ENCODE measurements around the gene DHX40. TPM values are rescaled to one million over a fixed set of nuclear protein-coding genes. Genes with fewer than 3 reads are reported as not detected.
"Not testable (repeated sequence)": the region's sequence is repeated elsewhere in the genome, so short reads cannot be mapped to it uniquely, and the experiment has no call there.

Gene DHX40
- total RNA-seq, 1 donor from 2014 or later = 21.3 TPM

- no peak for DNase-seq (ENCODE audit: low spot score)
Measured at GRCh38 chr17:59558953-59559352, 6.5 kb upstream of the DHX40 start.

GRCh38 chr17:59561042-59561441 is 4.4 kb upstream of the DHX40 start:
- no peak for DNase-seq (ENCODE audit: low spot score)

GRCh38 chr17:59565959-59566324 is 532 bp downstream of the DHX40 start:
- DNase-seq (ENCODE audit: low spot score) = no peak

- not testable (repeated sequence) for DNase-seq (ENCODE audit: low spot score)
Measured at GRCh38 chr17:59569151-59569550, 3.7 kb downstream of the DHX40 start.

- DNase-seq (ENCODE audit: low spot score) = no peak
Measured at GRCh38 chr17:59572301-59572924, 7.0 kb downstream of the DHX40 start.

GRCh38 chr17:59584168-59584567 is 18.8 kb downstream of the DHX40 start:
- not testable (repeated sequence) for DNase-seq (ENCODE audit: low spot score)

- DNase-seq (ENCODE audit: low spot score) = no peak
Measured at GRCh38 chr17:59600169-59600568, 34.8 kb downstream of the DHX40 start.

GRCh38 chr17:59601130-59601529 is 35.7 kb downstream of the DHX40 start:
- no peak for DNase-seq (ENCODE audit: low spot score)

- DNase-seq (ENCODE audit: low spot score) = no peak
Measured at GRCh38 chr17:59607061-59607460, 41.7 kb downstream of the DHX40 start.

GRCh38 chr17:59607817-59608403 is 42.5 kb downstream of the DHX40 start:
- DNase-seq (ENCODE audit: low spot score) = no peak

- DNase-seq (ENCODE audit: low spot score) = no peak
Measured at GRCh38 chr17:59611503-59611902, 46.1 kb downstream of the DHX40 start.

GRCh38 chr17:59616253-59616920 is 51.0 kb downstream of the DHX40 start:
- no peak for DNase-seq (ENCODE audit: low spot score)

GRCh38 chr17:59617156-59617732 is 51.8 kb downstream of the DHX40 start:
- no peak for DNase-seq (ENCODE audit: low spot score)

GRCh38 chr17:59619035-59619297 is 53.6 kb downstream of the DHX40 start:
- DNase-seq (ENCODE audit: low spot score) = no peak

- DNase-seq (ENCODE audit: low spot score) = peak; percentile 97
Measured at GRCh38 chr17:59619298-59620063, 54.1 kb downstream of the DHX40 start, which contains the start of gene CLTC. TSS of gene CLTC (plus strand) at chr17:59619895. CDS start at chr17:59620132, 237 bp downstream.

GRCh38 chr17:59620064-59620359 is 54.6 kb downstream of the DHX40 start:
- DNase-seq (ENCODE audit: low spot score) = no peak

- no peak for DNase-seq (ENCODE audit: low spot score)
Measured at GRCh38 chr17:59620518-59621259, 55.3 kb downstream of the DHX40 start.

GRCh38 chr17:59621771-59622170 is 56.4 kb downstream of the DHX40 start:
- no peak for DNase-seq (ENCODE audit: low spot score)

GRCh38 chr17:59623151-59623550 is 57.7 kb downstream of the DHX40 start:
- DNase-seq (ENCODE audit: low spot score) = no peak

- DNase-seq (ENCODE audit: low spot score) = no peak
Measured at GRCh38 chr17:59626756-59627155, 61.3 kb downstream of the DHX40 start.

GRCh38 chr17:59627274-59627673 is 61.9 kb downstream of the DHX40 start:
- no peak for DNase-seq (ENCODE audit: low spot score)

Measured in mesenteric fat pad (tissue), 1 donor.